Astrocyte of the spinal cord (primary cell): Measurements from ENCODE around the gene OR2B3.

Experiments
- DNase-seq: peaks from one replicate; pipeline ENCODE4 v3.0.0; 2011; ENCODE audit warnings: low read depth, low spot score
- H3K4me3 ChIP-seq: 2 replicates; pipeline ENCODE4 v1.5.1; 2011; ENCODE audit warnings: low read depth, mild to moderate bottlenecking, low read length, moderate library complexity
- CTCF ChIP-seq: IDR thresholded peaks from 2 replicates; pipeline ENCODE4 v1.5.1; 2012; ENCODE audit warnings: low read depth, mild to moderate bottlenecking, low read length, inconsistent platforms
- in situ Hi-C: cut with HindIII; loops from 2 replicates; pipeline ENCODE4 v1.10.0; 2017; ENCODE audit warnings: low sequenced_read_pairs

OR2B3 gene

GRCh38 chr6:29071831-29072723 is 15.0 kb downstream of the OR2B3 start:
- in situ Hi-C loops, result no loop called here
- DNase-seq, result peak; percentile 1
- TF ChIP-seq CTCF, result peak; percentile 54
- H3K4me3 ChIP-seq, result no peak overlapping the region

DNA sequence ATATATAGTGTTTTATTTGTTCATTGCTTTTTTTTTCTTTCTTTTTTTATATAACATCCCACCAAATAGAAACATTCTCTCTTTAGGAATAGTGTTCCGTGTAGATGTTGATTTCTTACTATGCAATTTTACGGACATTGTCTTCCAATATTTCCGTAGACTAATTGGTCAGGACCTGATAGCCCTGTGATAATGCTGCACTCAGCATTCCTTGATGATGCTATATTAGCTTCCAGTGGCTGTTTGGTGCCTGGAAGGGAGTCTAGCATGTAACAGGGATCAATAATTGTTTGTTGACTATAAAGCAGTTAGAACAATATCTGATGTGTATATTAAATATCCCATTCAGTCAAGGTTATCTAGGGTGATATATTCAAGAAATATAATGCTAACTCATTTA is 35.4 kb downstream of the OR2B3 start:
- no peak for DNase-seq
- no peak overlapping the region for H3K4me3 ChIP-seq
- TF ChIP-seq CTCF, result no peak
- in situ Hi-C loops, result no loop called here

GRCh38 chr6:29045075-29045474 is 42.0 kb downstream of the OR2B3 start, which contains the start of gene OR2W1:
Gene OR2W1, minus strand, starts transcription at chr6:29045175. Its CDS starts 0 bp downstream, at chr6:29045175.
- DNase-seq, result no peak
- in situ Hi-C loops, result no loop called here
- no peak within 1 kb of the TSS for H3K4me3 ChIP-seq

More at GRCh38 chr6:29045075-29045474, 42.0 kb downstream of the OR2B3 start, which contains the start of gene OR2W1:
- no peak for TF ChIP-seq CTCF
